NB4 (cell line): Measurements from ENCODE around the gene KCNG2.

Experiments
- POLR2A ChIP-seq: IDR thresholded peaks from 2 replicates; pipeline ENCODE4 v1.6.1; 2011; ENCODE audit warnings: mild to moderate bottlenecking; ENCODE audit not compliant: insufficient read length; ENCODE audit errors: extremely low read depth
- TF ChIP-seq, protein P1 (sequence below): IDR thresholded peaks from one replicate; pipeline ENCODE4 v1.5.1; 2012; ENCODE audit warnings: low read depth, low read length
- TF ChIP-seq, protein P2 (sequence below): IDR thresholded peaks from 2 replicates; pipeline ENCODE4 v1.6.1; 2011; ENCODE audit warnings: low read depth, low read length

DNA sequence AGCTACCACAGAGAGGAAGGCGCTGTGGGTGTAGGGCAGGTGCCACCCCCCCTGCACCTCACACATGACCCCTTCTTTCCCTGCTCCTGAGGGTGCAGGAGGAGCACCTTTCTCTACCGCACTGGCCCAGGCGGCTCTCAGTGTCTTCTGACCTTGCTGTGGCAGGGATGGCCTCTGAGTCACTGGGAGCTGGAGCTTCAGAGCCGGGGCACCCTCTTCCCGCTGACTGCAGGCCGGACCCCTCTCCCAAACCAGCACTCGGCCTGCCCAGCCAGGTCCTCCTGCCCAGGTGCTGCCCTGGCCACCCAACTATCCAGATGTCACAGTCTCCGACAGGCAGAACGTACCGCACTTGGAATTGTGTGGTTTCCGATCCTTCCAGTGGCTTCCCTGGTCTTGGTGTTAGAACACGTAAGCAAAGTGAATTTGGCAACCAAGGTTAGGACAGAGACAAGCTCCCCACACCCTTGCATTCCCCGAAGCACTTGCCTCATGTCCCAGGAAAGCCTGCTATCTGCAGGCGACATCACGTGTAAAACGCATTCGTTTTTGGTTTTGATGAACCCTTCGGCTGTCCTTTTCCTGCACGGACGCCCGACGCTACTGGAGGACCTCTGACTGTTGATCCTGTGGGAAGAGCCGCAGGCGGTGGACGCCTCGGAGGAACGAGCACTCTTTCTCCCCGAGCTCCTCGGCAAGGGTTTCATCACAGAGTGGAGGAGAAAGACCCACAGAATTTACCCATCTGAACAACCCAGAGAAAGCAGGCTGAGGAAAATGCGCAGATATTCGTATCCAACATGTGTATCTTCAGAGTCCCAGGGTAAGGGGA lies 24.7 kb upstream of the KCNG2 start:
- TF ChIP-seq, protein P1, sequence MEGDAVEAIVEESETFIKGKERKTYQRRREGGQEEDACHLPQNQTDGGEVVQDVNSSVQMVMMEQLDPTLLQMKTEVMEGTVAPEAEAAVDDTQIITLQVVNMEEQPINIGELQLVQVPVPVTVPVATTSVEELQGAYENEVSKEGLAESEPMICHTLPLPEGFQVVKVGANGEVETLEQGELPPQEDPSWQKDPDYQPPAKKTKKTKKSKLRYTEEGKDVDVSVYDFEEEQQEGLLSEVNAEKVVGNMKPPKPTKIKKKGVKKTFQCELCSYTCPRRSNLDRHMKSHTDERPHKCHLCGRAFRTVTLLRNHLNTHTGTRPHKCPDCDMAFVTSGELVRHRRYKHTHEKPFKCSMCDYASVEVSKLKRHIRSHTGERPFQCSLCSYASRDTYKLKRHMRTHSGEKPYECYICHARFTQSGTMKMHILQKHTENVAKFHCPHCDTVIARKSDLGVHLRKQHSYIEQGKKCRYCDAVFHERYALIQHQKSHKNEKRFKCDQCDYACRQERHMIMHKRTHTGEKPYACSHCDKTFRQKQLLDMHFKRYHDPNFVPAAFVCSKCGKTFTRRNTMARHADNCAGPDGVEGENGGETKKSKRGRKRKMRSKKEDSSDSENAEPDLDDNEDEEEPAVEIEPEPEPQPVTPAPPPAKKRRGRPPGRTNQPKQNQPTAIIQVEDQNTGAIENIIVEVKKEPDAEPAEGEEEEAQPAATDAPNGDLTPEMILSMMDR = no peak
- TF ChIP-seq, protein P2, sequence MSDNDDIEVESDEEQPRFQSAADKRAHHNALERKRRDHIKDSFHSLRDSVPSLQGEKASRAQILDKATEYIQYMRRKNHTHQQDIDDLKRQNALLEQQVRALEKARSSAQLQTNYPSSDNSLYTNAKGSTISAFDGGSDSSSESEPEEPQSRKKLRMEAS = no peak
- TF ChIP-seq POLR2A = no peak
